ENCODE results near the gene KATNB1.
"Not testable (repeated sequence)": the region's sequence is repeated elsewhere in the genome, so short reads cannot be mapped to it uniquely, and the experiment has no call there.

KATNB1 gene

DNA sequence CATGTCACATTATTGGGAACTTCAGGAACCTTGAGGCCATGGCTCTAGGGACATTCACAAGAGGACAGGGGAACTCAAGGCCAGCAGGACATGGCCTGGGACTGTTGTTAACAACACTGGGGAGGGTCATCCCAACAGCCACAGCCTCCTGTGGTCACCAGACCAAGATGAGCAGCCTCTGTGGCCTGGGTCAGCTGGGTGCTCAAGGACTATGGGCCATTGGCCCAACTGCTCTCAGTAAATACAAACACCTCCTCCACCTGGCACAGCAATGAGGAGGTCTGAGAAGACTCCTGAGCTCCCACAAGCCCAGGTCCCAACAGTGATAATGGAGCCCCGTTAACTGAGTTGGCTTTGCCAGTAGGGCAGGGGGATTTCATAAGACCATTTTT lies 45.8 kb downstream of the KATNB1 start:
- Histone ChIP-seq H3K36me3 (ENCODE audit: insufficient read depth, low read length) (no peaks in the 10 kb centered on the region), H3K4me1 (ENCODE audit: insufficient read depth, low read length, severe bottlenecking) (no peaks in the 10 kb centered on the region)

GRCh38 chr16:57781741-57782606 lies 46.4 kb downstream of the KATNB1 start:
- no peaks in the 10 kb centered on the region for H3K27me3 ChIP-seq (ENCODE audit: insufficient read depth, low read length)
- H3F3A ChIP-seq (ENCODE audit: insufficient read depth, low read length): no peaks in the 10 kb centered on the region
- H3K4me1 ChIP-seq (ENCODE audit: insufficient read depth, low read length, severe bottlenecking): no peaks in the 10 kb centered on the region
- no peak overlapping the region for H3K9ac ChIP-seq (ENCODE audit: low read length)
- no peaks in the 10 kb centered on the region for H3K79me2 ChIP-seq (ENCODE audit: insufficient read depth, low read length)
- TF ChIP-seq CTCF (IDR thresholded peaks at IDR 0.05; ENCODE audit: low read length): no peak
- no peak for TF ChIP-seq EZH2 (IDR thresholded peaks at IDR 0.05; ENCODE audit: borderline replicate concordance, low read length)
- no peaks in the 10 kb centered on the region for H3K36me3 ChIP-seq (ENCODE audit: insufficient read depth, low read length)
- no peaks in the 10 kb centered on the region for H3K9me2 ChIP-seq (ENCODE audit: low read depth, low read length)
- no peak overlapping the region for H2AFZ ChIP-seq (ENCODE audit: low read length)
- H3K27ac ChIP-seq (ENCODE audit: low read depth, low read length, poor library complexity, severe bottlenecking): no peak overlapping the region
- no peaks in the 10 kb centered on the region for H3K9me3 ChIP-seq (ENCODE audit: low read length)
- H4K20me1 ChIP-seq (ENCODE audit: insufficient read depth, low read length): no peaks in the 10 kb centered on the region
- H3K4me2 ChIP-seq (ENCODE audit: low read length): no peak overlapping the region
- no peak overlapping the region for H3K4me3 ChIP-seq (ENCODE audit: low read depth, low read length, poor library complexity, severe bottlenecking)

More for the DNA sequence above, 45.8 kb downstream of the KATNB1 start:
- H3K4me3 ChIP-seq (ENCODE audit: low read depth, low read length, poor library complexity, severe bottlenecking): no peak overlapping the region
- H4K20me1 ChIP-seq (ENCODE audit: insufficient read depth, low read length): no peaks in the 10 kb centered on the region
- TF ChIP-seq EZH2 (IDR thresholded peaks at IDR 0.05; ENCODE audit: borderline replicate concordance, low read length) (no peak), CTCF (IDR thresholded peaks at IDR 0.05; ENCODE audit: low read length) (no peak)
- H3K27me3 ChIP-seq (ENCODE audit: insufficient read depth, low read length): no peaks in the 10 kb centered on the region
- H3K27ac ChIP-seq (ENCODE audit: low read depth, low read length, poor library complexity, severe bottlenecking): no peak overlapping the region
- H3K9me3 ChIP-seq (ENCODE audit: low read length): no peaks in the 10 kb centered on the region
- H3K9ac ChIP-seq (ENCODE audit: low read length): no peak overlapping the region
- H3K4me2 ChIP-seq (ENCODE audit: low read length): no peak overlapping the region
- H3K9me2 ChIP-seq (ENCODE audit: low read depth, low read length): no peaks in the 10 kb centered on the region
- no peaks in the 10 kb centered on the region for H3F3A ChIP-seq (ENCODE audit: insufficient read depth, low read length)
- H3K79me2 ChIP-seq (ENCODE audit: insufficient read depth, low read length): no peaks in the 10 kb centered on the region
- H2AFZ ChIP-seq (ENCODE audit: low read length): no peak overlapping the region

GRCh38 chr16:57782607-57783055 lies 47.1 kb downstream of the KATNB1 start:
- H3K4me1 ChIP-seq (ENCODE audit: insufficient read depth, low read length, severe bottlenecking); H3K36me3 ChIP-seq (ENCODE audit: insufficient read depth, low read length); H3K9ac ChIP-seq (ENCODE audit: low read length); H3F3A ChIP-seq (ENCODE audit: insufficient read depth, low read length); H3K79me2 ChIP-seq (ENCODE audit: insufficient read depth, low read length); H3K27ac ChIP-seq (ENCODE audit: low read depth, low read length, poor library complexity, severe bottlenecking); H3K9me3 ChIP-seq (ENCODE audit: low read length); H2AFZ ChIP-seq (ENCODE audit: low read length); H3K4me2 ChIP-seq (ENCODE audit: low read length); H3K9me2 ChIP-seq (ENCODE audit: low read depth, low read length); H4K20me1 ChIP-seq (ENCODE audit: insufficient read depth, low read length); H3K27me3 ChIP-seq (ENCODE audit: insufficient read depth, low read length); H3K4me3 ChIP-seq (ENCODE audit: low read depth, low read length, poor library complexity, severe bottlenecking): not testable (repeated sequence)

GRCh38 chr16:57783116-57783515 lies 47.5 kb downstream of the KATNB1 start:
- Histone ChIP-seq H3K36me3 (ENCODE audit: insufficient read depth, low read length) (no peaks in the 10 kb centered on the region), H3K9ac (ENCODE audit: low read length) (no peak overlapping the region), H3K9me3 (ENCODE audit: low read length) (no peaks in the 10 kb centered on the region), H3K27ac (ENCODE audit: low read depth, low read length, poor library complexity, severe bottlenecking) (no peak overlapping the region), H3F3A (ENCODE audit: insufficient read depth, low read length) (no peaks in the 10 kb centered on the region), H3K4me1 (ENCODE audit: insufficient read depth, low read length, severe bottlenecking) (no peaks in the 10 kb centered on the region), H3K9me2 (ENCODE audit: low read depth, low read length) (no peaks in the 10 kb centered on the region), H2AFZ (ENCODE audit: low read length) (no peak overlapping the region), H4K20me1 (ENCODE audit: insufficient read depth, low read length) (no peaks in the 10 kb centered on the region), H3K4me3 (ENCODE audit: low read depth, low read length, poor library complexity, severe bottlenecking) (no peak overlapping the region), H3K4me2 (ENCODE audit: low read length) (no peak overlapping the region), H3K79me2 (ENCODE audit: insufficient read depth, low read length) (no peaks in the 10 kb centered on the region), H3K27me3 (ENCODE audit: insufficient read depth, low read length) (no peaks in the 10 kb centered on the region)
- TF ChIP-seq CTCF (IDR thresholded peaks at IDR 0.05; ENCODE audit: low read length) (no peak), EZH2 (IDR thresholded peaks at IDR 0.05; ENCODE audit: borderline replicate concordance, low read length) (no peak)
